Cardiac fibroblast (primary cell): ENCODE results near the gene OSGIN1.

ENCODE experiments used
- DNase-seq, 2 donors: peaks; one replicate each; pipeline versions ENCODE4 v3.0.0 to v3.0.0-alpha.2; 2010; ENCODE audit warnings: low read depth in 2 of 2
- H3K4me3 ChIP-seq, 2 donors: replicated peaks in 1 of 2; 1 replicate in 1 of 2; 2 replicates in 1 of 2; pipeline ENCODE4 v1.5.1; 2011; ENCODE audit warnings: low read depth in 2 of 2, low read length in 2 of 2, mild to moderate bottlenecking in 2 of 2, moderate library complexity in 1 of 2
- CTCF ChIP-seq: IDR thresholded peaks from one replicate; pipeline ENCODE4 v1.5.1; 2011; ENCODE audit warnings: low read depth, mild to moderate bottlenecking, low read length, inconsistent platforms

OSGIN1 gene

DNA sequence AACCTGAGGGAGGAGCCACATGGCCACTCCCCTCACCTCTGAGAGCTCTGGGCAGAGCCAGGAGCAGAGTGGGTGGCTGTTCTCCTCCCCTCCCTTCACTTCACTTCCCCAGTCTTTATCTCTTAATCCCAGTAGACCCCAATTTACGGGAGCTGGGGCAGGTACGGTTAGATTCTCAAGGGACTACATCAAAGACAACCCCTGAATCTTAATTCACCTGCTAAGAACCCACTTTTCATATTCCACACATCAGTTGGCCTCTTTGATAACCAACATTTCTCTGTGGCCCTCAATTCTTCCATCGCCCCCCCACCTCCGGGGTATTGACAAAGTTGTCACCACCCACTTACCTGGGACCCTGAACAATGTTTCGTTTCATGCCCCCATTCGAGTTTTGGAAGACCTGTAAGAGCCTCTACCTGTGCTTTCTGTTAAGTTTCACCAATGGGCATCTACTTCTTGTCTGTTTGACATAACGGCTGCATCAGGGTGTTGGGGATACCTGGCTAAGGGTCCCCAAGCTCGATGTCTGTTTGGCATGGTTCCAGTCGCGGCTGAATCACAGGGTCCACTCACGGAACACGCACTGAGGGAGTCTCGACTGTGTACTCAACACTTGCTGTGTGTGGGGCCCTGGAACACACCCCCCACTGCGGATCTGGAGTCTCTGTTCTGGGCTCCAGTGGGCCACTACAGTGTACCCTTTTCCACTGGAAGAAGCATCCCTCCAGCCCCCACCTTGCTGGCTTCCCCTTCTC is 61.7 kb downstream of the OSGIN1 start:
- H3K4me3 ChIP-seq = no peak overlapping the region
- no peak for TF ChIP-seq CTCF
- DNase-seq = no peak

DNA sequence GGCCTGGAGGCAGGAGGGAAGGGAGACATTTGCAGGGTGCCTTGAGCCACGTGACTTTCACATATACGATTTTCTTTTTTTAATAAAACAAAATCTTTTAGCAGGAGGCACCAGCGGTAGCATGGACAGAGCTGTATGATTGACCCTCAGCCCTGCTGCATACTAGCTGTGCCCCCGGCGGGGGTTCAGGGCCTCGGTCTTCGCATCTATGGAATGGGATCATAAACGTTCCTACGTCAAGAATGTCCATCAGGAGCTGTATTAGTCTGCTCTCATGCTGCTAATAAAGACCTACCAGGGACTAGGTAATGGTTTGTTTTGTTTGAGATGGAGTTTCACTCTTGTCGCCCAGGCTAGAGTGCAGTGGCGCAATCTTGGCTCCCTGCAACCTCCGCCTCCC is 62.4 kb downstream of the OSGIN1 start:
- DNase-seq = no peak
- no peak for TF ChIP-seq CTCF
- no peak overlapping the region for H3K4me3 ChIP-seq
